Stimulated activated CD8-positive, alpha-beta memory T cell treated with anti-CD3 and anti-CD28 coated beads, Interleukin-15, amount 100 ng/mL, for 4 hours (primary cell): Measurements from ENCODE around the gene SLC25A19.

Experiments
- DNase-seq, 2 donors: peaks; one replicate each; pipeline ENCODE4 v3.0.0-alpha.2; 2020; ENCODE audit warnings: low read depth in 2 of 2

Gene SLC25A19

DNA sequence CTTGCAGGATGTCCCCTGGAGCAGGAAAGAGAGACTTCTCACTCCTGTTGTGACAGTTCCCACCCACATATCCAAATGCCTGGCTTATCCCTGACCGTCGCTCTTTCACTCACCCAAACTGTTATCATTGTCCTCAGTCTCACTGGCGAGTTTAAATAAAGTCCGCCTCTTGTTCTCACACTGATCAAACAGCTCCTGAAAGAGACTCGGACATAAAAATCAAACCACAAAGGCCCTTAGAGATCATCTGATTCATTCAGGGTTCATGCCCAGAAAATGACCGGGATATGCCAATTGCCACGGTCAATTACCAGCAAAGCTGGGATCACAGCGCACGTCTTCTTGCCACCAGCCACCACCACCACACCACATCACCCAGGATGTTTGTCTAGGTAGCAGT is 47.7 kb downstream of the SLC25A19 start:
- no peak for DNase-seq

DNA sequence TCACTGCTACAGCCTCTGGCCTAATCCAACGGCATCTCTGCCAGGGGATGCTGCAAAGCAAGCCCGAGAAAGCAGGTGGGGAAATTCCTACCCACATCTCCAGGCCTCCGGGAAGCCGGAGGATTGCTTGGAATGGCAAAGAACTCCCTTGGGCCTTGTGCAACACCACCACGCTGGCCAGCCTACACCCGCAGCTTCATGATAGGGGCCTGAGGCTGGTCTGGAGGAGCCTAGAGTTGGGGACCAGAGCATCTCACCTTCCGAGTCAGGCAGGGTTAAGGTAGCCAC is 48.1 kb downstream of the SLC25A19 start:
- DNase-seq, result no peak

DNA sequence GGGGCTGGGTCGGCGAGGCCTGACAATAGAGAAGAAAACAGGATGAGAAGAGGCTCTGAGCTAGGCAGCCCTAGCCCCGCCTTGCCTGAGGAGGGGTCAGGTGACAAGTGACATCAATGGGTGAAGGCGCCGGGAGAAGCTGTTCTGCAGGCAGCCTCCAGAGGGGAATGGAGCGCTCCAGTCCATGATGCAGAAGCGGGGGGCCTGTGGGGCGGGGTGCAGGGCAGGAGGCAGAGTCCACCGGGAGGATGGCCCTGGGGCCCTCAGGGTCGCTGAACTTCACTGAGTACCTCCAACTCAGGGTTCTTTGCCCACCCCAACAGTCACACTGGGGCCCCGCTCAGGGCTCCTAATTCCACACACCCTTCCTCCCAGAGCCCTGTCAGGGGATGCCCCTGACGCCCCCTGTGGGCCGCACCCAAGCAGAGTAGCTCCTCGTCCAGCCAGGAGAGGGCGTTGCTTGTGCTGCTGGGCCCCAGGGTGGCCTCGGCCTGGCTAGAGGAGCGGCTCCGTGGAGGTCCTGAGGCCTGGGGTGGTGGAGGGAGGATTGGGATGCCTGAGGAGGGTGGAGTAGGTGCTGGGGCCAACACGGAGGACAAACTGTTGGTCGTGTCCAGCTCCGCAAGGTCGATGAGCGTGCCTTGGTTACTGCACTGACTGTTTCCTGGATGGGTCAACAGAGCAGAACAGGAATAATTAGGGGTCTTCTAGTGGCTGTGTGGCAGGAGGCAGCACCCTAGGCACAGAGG is 48.7 kb downstream of the SLC25A19 start:
- peak in 1 of 2 donors; percentile 14 for DNase-seq

DNA sequence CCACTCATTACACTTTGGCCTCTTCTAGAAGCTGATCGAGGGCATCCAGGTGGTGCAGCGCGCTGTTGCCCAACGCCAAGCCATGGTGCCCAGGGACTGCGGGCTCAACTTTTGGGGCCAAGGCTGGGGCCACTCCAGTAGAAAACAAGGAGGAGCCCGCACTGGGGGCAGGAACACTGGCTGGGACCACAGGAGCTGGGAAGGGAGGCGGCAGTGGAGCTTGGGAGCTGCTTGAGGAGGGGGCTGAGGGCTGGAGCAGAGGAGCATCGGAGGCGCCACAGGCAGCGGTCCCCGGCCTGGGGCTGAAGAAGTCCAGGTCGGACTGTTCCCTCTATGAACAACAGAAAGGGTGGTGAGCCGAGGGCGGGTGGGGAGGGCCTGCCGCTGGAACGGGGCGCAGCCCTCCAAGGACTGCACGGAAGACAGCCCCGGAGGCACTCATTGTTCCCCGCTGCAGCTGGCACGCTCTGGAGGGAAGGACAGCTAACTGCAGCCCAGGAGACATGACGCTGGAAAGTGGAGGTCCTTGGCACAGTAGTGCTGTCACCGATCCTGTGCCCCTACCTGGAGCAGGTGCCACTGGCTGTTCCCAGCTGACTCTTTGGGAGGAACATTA is 49.3 kb downstream of the SLC25A19 start:
- DNase-seq, result no peak

DNA sequence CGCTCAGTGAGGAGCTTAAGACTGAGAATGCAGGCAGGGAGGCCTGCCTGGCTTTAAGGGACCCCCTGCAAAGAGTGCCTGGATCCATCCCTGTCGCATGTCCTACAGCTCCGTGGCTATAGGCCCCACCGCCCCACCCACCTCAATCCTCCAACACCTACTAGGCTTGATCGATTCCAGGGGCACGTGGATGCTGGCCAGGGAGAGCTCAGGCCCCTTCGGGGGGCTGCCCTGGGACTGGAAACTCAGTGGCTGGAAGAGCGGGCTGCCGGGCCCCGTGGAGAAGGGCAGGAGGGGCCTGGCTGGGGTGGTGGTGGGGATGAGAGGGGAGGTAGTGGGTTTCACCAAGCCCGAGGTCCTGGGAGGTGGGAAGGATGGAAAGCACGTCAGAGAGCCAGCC is 50.0 kb downstream of the SLC25A19 start:
- no peak for DNase-seq

DNA sequence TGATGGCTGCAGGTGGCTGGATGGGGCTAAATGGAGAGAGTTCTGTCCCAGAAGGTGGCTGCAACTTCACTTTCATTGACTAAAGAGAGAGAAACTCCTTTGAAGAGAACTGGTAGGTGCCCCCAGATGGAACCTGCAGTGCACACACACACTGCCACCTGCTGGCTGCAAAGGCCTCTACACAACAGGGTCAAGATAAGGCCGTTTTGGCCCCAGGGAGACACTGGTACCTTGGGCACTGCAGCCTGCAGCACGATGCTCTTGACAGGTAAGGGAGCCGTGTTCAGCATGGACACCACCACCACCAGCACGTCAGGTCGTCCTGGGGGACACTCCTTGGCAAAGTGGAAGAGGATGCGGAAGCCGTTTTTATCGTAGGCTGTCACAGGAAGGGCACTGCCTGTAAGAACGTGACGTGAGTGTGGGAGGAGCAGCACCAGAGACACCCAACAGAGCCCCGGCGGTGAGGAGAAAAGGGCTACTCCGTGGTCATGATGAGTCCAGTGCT is 50.5 kb downstream of the SLC25A19 start:
- peak in 1 of 2 donors; percentile 13 for DNase-seq

DNA sequence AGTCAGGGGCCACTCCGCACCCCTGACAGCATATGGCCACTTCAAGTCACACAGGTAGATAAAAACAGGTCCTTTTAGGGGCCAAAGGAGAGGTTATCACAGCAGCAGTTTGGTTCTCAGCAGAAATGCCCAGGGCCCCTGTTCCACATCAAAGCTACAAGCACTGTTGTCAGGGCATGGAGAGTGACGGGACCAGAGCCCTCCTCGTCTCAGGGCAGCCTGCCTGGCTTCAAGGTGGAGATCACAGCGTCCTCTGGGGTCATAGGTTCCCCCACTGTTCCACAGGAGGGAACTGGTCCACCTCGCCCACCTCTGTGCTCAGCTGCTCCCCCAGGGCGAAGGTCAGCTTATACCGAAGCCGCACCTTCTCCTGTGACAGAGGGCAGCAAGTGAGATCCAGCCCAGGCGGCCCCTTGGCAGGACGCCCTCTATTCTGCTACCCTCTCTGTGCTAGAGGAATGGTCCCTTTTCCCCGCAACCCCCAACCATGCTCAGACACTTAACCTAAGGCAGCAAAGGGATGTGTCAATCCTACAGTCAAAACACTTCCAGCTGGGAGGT is 51.1 kb downstream of the SLC25A19 start:
- no peak for DNase-seq

DNA sequence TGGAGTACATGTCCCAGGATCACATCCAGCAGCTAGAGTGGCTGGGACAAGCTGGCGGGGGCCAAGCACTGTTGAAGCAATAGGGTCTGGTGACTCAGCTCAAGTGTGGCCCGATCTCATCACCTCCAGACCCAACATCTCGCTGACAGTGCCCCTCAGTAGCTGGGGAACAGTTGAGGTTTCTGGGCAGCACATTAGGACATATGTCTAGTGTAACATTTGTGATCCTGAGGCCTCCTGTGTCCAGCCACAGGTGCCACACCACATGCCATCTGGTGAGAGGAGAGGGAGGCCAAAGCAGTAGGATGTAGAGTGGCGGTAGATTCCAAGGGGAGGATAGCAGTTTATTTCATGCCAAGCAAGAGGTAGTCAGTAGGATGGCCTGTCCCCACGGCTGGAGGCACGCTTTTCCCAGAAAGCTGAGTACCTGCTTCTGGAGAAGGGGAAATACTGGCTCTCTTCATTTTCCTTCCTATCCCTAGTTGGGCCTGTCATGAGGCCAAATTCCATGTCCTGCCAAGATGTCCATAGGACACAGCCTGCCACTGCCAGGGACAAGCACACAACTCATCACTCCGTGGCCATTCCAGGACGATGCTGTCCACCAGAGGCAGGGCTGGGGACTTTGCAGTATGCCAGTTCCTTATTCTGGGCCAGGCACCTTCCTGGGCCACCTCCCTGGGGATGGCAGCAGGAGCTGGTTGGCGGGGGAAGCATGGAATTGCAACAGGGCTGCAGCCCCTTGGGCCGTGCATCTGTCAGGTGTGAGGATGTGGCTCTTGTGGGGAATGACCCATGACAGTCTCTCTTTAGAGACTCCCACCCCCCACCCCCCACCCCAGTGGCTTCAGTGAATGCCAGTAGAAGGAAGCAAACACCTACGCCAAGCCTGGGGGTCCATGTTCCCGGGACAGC is 51.9 kb downstream of the SLC25A19 start:
- DNase-seq, result no peak

DNA sequence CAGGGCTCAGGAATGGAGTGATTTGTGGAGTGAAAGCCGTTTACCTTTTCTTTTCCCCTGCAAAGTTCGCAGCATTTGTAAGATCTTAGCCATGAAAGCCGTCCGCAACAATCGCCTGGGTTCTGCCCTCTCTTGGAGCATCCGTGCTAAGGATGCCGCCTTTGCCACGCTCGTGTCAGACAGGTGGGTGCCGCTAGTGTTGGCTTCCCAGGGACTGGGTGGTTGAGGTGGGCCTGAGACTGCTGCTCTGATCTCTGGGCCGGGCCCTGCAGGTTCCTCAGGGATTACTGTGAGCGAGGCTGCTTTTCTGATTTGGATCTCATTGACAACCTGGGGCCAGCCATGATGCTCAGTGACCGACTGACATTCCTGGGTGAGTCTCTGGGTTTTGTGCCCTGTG is 56.4 kb downstream of the SLC25A19 start:
- DNase-seq, result no peak

DNA sequence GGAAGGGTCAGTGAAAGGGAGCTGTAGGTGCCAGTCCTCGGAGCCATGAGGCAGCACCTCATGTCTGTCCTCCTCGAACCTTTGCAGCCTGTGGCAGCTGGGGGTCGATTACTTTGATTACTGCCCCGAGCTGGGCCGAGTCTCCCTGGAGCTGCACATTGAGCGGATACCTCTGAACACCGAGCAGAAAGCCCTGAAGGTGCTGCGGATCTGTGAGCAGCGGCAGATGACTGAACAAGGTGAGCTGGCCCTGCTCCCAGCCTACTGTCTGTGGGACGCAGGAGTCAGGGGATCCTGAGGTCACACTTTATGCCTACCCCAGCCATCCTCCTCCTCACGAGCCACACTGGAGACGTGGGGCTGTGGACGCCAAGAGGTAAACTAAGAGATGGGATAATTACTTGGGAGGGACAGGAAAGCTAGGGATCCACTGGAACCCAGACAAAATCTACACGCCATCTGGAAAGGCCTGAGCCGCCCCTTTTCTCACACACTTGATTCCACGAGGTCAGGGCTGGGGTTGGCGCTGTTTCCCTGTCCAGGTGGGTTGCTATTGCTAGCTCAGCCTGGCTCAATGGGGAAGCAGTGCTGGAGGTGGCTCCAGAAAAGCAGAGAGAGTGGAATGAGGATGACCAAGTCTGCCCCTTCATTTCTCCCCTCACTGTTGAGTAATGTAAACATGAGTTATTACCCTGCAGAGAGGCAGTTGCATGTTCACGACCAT is 57.3 kb downstream of the SLC25A19 start:
- no peak for DNase-seq

DNA sequence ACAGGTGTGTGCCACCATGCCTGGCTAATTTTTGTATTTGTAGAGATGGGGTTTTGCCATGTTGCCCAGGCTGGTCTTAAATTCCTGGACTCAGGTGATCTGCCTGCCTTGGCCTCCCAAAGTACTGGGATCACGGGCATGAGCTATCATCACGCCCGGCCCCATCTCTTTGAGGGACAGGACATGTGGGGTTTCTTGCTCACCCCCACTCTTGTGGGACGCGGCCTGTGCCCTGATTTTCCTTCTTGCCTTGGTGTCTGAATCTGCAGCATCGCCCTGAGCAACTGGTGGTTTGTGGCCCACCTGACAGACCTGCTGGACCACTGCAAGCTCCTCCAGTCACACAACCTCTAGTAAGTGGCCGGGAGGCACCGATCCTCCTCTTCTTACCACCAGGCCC is 58.2 kb downstream of the SLC25A19 start:
- no peak for DNase-seq

DNA sequence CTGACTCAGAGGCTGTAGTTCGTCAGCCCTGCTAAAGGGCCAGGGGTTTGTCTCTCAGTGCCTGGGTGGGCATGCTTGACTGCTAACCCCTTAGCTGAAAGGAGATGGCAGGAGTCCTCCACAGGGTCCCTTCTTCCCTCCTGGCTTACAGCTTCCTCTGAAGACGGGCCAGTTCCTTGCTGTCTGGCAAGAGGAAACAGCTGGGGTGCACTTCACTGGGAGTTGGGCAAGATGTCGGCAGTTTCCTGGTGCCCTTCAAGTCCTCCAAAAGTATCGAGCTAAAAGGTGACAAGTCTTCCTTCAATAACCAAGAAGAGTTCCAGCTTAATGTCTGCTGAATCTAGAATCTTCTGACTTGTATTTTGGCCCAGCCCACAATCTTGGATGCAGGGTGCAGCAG is 60.4 kb downstream of the SLC25A19 start:
- no peak for DNase-seq

DNA sequence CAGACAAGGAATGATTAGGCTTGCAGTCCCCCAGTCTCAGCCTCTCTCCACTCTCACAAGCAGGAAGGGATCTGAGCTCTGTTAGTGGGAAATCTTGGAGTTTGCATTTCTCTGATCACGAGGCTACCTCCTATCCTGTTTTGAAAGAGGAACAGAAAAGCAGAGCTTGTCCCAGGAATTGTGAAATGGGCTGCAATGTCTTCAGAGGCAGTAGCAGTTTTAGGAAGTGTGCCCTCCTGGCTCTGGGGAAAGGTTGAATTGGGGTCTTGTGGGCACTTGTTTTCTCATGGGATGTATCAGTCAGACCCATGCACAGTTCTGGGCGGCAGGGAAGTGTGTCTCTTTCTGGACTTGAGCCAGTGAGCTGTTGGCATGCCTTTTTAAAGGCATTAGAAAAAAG is 60.9 kb downstream of the SLC25A19 start:
- DNase-seq, result no peak

DNA sequence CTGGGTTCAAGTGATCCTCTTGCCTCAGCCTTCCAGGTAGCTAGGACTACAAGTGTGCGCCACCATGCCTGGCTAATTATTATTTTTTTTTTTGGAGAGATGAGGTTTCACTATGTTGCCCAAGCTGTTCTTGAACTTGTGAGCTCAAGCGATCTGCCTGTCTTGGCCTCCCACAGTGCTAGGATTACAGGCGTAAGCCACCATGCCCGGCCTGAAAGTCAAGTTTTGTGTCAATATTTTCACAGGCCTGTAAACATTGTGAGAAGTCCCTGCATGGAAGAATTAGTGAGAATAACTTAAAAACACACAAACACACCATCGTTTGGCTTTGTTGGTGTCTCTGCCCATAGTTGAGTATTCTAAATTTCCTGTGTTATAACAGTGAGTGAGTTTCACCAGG is 61.5 kb downstream of the SLC25A19 start:
- DNase-seq, result no peak

DNA sequence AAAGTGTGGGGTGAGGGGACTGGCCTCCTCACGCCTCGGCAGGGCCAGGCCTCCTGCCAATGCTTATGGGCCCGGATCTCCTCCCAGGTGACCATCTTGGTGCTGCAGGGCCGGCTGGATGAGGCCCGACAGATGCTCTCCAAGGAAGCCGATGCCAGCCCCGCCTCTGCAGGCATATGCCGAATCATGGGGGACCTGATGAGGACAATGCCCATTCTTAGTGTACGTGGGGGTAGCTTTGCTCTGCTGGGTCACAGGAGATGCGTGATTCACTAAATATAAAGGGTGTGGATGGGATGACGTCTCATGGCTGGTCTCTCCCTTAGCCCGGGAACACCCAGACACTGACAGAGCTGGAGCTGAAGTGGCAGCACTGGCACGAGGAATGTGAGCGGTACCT is 64.2 kb downstream of the SLC25A19 start:
- no peak for DNase-seq
